ENCODE data around the gene ABCC11.

ABCC11 gene

DNA sequence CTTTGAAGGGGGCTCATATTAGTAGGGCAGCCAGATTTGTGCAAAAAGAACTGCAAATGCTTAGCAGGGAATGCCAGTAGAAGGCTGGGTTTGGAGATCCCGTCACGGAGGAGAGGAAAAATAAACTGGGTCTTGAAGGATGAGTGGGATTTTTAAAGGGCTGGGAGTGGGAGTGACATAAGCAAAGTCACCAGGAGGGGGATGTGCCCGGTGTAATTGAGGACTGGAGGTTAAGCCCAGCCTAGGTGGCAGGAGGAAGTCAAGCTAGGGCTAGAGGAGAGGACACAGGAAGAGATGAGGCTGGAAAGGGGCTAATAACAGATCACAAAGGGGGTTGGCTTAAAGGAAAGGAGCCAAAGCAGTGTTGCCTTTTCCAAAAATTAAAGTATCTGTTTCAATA, 26.4 kb downstream of the ABCC11 start:
- no peak overlapping the region for H3K4me3 ChIP-seq (ENCODE audit: low read length)
- TF ChIP-seq CTCF (IDR thresholded peaks at IDR 0.05; ENCODE audit: insufficient read depth, low read depth, low read length, missing control alignments), result no peak
- no peak for DNase-seq (ENCODE audit: low read depth)

GRCh38 chr16:48218473-48218872, 28.9 kb downstream of the ABCC11 start:
- H3K4me3 ChIP-seq (ENCODE audit: low read length), result no peak overlapping the region
- no peak for TF ChIP-seq CTCF (IDR thresholded peaks at IDR 0.05; ENCODE audit: insufficient read depth, low read depth, low read length, missing control alignments)
- DNase-seq (ENCODE audit: low read depth), result no peak

- no peak for DNase-seq (ENCODE audit: low read depth)
- TF ChIP-seq CTCF (IDR thresholded peaks at IDR 0.05; ENCODE audit: insufficient read depth, low read depth, low read length, missing control alignments), result no peak
- H3K4me3 ChIP-seq (ENCODE audit: low read length), result no peak overlapping the region
These were observed 29.6 kb downstream of the ABCC11 start for GRCh38 chr16:48217708-48218107.

- H3K4me3 ChIP-seq (ENCODE audit: low read length), result no peak overlapping the region
- TF ChIP-seq CTCF (IDR thresholded peaks at IDR 0.05; ENCODE audit: insufficient read depth, low read depth, low read length, missing control alignments), result no peak
- no peak for DNase-seq (ENCODE audit: low read depth)
These were observed 31.6 kb downstream of the ABCC11 start for GRCh38 chr16:48215738-48216137.

DNA sequence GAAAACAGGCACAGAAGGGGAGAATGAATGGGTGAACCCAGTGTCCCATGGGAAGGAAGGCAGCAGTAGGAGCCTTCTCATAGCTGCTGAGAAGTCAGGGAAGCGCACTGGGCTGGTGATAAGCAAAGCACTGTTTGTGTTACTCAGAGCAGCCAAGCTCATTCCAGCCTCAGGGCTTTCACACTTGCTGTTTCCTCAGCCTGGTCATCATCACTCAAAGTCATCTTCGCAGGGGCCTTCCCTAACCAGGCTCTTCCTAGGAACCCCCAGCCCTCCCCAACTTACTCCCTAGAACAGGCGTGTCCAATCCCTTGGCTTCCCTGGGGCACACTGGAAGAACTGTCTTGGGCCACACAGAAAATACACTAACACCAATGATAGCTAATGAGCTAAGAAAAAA, 35.3 kb downstream of the ABCC11 start:
- no peak overlapping the region for H3K4me3 ChIP-seq (ENCODE audit: low read length)
- peak; percentile 78 for DNase-seq (ENCODE audit: low read depth)
- no peak for TF ChIP-seq CTCF (IDR thresholded peaks at IDR 0.05; ENCODE audit: insufficient read depth, low read depth, low read length, missing control alignments)

DNA sequence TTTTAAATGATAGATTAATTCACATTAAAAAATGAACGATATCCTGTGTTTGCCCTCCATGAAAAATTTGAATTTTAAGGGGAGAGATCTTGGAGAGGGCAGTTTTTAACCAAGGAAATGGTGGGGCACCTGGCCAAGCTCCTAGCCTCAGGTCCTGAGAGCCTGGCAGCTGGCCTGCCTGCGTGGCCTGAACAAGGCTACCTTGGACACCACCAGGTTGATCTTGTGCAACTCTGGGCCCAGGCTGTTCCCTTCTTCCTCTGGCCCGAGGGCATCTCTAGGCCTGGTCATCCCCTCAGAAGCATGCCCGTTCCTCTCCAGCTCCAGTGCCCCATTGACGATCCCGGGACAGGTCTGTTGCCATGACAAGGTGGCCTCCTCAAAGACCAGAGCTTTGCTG, 36.6 kb downstream of the ABCC11 start:
- TF ChIP-seq CTCF (IDR thresholded peaks at IDR 0.05; ENCODE audit: insufficient read depth, low read depth, low read length, missing control alignments), result no peak
- peak; percentile 18 for DNase-seq (ENCODE audit: low read depth)
- no peak overlapping the region for H3K4me3 ChIP-seq (ENCODE audit: low read length)

DNA sequence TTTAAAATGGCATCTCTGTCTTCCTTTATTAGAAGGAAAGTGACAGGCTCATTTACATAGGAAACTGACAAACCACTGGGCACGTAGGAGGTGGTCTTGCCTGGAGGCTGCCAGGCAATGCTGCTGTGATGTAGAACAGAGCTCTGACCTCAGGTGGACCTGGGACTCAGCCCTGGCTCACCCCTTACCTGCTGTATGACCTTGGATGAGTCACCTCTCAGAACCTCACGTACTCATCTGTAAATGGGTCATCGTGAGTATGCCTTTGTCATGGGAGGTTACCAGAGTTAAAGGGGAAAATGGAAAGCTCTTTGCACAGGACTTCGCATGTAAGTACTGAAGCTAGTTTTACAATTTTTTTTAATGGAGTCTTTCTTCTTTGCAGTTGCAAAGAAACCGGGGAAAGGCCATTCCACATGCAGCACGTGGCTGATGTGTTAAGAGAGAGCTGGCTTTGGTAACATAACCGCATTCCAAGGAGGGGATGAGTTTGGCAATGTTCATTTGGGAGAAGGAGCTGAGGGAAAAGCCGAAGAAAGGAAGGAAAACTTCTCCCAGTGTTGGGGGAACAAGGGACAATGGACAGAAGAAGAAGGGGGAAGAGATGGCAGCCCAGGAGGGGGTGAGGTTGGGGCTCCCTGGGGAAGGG, 40.6 kb downstream of the ABCC11 start:
- TF ChIP-seq CTCF (IDR thresholded peaks at IDR 0.05; ENCODE audit: insufficient read depth, low read depth, low read length, missing control alignments), result no peak
- peak; percentile 71 for DNase-seq (ENCODE audit: low read depth)
- no peak overlapping the region for H3K4me3 ChIP-seq (ENCODE audit: low read length)
